ENCODE results near the gene TRAF3IP3.

The TRAF3IP3 gene

GRCh38 chr1:209755926-209756614 lies at the start of gene TRAF3IP3:
Gene TRAF3IP3, plus strand, starts transcription at chr1:209756053. Its CDS starts 3,987 bp downstream, at chr1:209760040.
- peak; percentile 96 for DNase-seq

GRCh38 chr1:209706622-209707021 lies 49.2 kb upstream of the TRAF3IP3 start:
- DNase-seq: no peak

DNA sequence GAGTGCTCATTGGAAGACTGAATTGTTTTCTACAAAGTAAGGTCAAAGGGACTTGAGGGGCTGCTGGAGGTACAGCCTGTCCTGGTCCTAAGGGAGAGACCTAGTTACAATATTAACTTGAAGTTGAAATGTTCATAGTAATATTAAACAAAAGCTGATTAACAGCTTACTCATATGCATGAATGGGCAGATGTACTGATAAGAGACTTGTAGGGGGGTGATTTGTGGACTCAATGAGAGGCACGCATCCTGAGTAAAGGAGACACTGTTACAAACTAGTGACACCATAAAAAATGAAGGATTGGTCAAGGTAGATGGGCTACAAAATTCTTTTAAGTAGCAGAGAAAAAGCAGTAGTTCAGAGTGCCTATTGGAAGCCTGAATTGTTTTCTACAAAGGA lies 48.5 kb upstream of the TRAF3IP3 start:
- no peak for DNase-seq

GRCh38 chr1:209708297-209708696 lies 47.6 kb upstream of the TRAF3IP3 start:
- DNase-seq: no peak

- peak; percentile 64 for DNase-seq
These were observed 45.8 kb upstream of the TRAF3IP3 start for GRCh38 chr1:209710093-209710492.

DNA sequence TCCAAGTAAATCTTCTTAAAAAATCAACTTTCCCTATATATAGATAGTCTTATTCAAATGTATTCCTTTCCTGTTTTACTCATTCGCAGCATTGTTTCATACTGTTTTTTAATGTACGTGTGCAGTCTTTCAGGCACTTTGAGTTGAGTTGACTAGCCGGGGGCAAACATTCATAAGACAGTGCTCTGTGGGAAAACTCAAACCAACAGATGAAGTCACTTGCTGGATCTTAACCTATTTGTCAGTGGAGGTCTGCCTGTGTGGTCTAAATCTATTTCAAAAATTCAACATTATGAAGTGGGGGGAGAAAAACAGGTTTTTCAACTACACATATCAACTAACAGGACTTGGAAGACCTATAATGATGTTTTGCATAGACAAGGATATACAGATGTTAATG lies 45.0 kb upstream of the TRAF3IP3 start:
- DNase-seq: peak; percentile 46

GRCh38 chr1:209714338-209714737 lies 41.5 kb upstream of the TRAF3IP3 start:
- DNase-seq: no peak

DNA sequence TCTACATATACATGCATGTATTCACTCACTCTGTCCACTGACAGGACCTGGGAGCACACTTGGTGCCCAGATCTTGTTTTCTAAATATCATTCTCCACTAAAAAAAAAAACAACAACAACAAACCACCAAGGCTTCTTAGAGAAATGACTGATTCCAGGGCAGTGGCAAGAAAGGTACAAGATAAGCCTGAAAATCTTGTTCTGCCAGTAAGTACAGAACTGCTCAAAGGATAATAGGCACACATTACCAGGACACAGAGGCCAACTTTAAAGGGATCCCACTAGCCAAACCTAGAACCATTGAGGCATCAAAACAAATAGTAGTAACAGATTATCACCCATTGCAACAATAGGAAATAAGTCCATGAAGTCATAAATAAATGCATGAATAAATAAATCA lies 40.5 kb upstream of the TRAF3IP3 start:
- DNase-seq: no peak

- DNase-seq: no peak
These were observed 38.0 kb upstream of the TRAF3IP3 start for GRCh38 chr1:209717818-209718217.

- no peak for DNase-seq
These were observed 35.5 kb upstream of the TRAF3IP3 start for GRCh38 chr1:209720326-209720725.

DNA sequence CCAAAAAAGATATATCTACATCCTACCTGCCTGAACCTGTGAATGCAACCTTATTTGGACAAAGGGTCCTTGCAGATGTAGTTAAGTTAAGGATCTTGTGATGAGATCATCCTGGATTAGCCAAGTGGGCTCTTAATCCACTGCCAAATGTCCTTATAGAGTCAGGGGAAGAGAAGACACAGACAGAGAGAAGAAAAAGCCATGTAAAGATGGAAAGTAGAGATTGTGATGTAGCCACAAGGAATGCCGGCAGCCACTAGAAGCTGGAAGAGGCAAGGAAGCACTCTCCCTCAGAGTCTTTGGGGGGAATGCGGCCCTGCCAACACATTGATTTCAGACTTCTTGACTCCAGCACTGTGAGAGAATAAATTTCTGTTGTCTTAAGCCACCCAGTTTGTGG lies 35.0 kb upstream of the TRAF3IP3 start:
- no peak for DNase-seq

GRCh38 chr1:209721323-209721722 lies 34.5 kb upstream of the TRAF3IP3 start:
- DNase-seq: no peak

DNA sequence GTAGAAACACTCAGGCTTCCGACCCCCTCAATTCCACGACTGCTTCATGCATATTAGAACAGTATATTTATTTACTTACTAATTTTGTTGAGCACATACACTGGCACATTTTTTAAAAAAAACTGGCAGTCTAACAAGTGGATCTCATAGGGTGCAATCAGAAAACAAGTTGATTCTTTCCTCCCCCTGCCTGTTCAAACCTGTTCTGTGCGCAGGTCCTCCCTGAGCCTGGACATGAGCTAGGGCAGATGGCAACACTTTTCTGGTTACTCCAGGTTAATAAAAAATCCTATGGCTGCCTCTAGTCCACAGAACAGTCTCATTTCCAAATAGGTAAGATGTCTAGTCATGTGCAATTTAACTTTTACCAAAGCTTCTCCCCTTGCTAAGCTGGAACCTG lies 32.6 kb upstream of the TRAF3IP3 start:
- no peak for DNase-seq

- DNase-seq: peak; percentile 65
These were observed 31.8 kb upstream of the TRAF3IP3 start for GRCh38 chr1:209723756-209724693.

- DNase-seq: no peak
These were observed 28.6 kb upstream of the TRAF3IP3 start for GRCh38 chr1:209727286-209727685.

GRCh38 chr1:209727785-209728184 lies 28.1 kb upstream of the TRAF3IP3 start:
- DNase-seq: no peak

DNA sequence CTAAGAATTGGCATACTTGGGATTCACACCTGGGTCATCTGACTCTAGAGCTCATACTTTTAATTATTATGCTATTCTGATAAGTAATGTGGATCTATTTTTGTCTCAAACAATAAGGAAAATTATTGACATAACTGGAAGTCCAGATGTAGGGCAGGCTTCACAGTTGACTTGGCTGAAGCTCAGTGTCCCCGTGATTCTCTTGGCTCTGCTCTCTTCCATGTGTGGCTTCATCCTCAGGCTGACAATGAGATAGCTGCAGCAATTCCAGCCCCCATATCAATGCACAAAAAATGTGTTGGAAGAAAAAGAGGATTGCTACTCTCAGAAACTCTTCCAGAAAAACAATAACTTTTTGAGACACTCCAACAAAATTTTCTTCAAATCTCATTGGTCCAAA lies 27.4 kb upstream of the TRAF3IP3 start:
- no peak for DNase-seq

GRCh38 chr1:209729436-209729835 lies 26.4 kb upstream of the TRAF3IP3 start:
- no peak for DNase-seq

DNA sequence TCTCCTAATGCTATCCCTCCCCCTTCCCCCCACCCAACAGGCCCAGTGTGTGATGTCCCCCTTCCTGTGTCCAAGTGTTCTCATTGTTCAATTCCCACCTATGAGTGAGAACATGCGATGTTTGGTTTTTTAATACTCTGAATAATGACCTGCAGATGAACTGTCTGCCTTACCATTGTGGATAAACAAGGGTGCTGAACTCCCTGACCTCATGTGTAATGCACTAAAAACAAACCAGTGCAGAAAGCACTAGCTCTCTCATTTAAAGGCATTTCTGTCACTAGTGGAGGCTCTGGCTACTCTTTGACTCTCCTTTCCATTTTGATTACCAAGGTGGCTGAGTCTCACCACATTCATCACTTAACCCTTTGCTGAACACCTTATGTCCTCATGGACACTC lies 23.1 kb upstream of the TRAF3IP3 start:
- DNase-seq: no peak

DNA sequence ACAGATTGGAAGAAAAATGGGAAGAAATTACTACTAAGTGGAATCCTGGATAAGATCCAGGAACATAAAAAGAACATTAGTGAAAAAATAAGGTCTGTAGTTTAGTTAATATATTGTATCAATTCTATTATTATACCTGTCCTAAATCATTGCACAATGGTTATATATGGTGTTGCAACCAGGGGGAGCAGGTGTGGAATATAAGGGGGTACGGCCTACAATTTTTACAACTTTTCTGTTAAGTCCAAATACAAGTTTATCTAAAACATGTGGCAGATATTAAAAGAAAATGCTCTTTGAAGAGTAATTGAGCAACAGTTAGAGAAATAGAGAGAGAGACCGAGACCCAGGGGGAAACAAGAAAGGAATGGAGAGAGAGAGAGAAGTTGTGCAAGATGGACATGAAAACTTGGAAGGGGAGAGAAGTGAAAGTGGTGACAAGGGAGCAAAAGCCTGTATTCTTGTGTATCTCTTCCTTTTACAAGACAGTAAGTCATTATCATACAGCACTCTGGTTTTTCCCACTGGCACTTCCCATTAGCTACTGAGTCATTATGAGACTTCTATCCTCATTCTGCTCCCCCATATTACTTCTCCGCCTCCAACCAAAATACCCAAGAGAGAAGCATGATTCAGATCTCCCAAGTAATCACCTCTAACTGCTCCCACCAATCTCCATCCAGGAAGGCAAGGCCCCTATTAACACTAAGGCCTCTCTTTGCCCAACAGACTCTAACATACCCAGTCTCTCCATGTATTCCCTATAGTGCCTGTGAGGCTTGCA lies 22.3 kb upstream of the TRAF3IP3 start:
- DNase-seq: no peak

DNA sequence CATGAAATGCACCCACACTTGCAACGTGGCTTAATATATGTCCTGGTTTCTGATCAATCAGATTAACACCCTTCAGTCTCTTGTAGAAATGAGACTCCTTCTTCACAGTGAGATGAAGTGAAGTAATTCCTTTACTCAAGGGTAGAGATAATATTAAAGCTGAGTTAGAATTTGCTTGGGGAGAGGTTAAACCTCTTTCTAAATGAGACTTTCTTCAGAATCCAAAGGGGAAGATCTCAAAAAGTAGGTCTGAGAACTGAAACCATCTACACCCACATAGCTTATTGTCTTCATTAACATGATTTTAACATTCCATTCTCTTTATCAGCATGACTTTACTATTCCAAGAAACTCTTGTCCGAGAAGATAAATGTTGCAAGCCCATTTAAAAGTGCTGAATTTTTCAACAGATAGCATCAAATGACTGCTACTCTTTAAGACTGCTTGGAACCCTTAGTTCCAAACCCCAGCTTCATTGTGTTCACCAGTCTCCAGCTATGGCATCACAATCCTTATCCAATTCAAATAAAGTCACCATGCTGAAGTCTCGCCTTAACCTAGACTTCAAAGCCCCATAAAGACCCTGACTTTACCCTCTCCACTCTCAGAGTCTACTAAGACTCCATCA lies 19.2 kb upstream of the TRAF3IP3 start:
- DNase-seq: peak; percentile 40

- no peak for DNase-seq
These were observed 18.7 kb upstream of the TRAF3IP3 start for GRCh38 chr1:209737118-209737505.

GRCh38 chr1:209738270-209738669 lies 17.6 kb upstream of the TRAF3IP3 start:
- no peak for DNase-seq
